ENCODE data around the gene PCSK6. TPM values are rescaled to one million over a fixed set of nuclear protein-coding genes. Genes with fewer than 3 reads are reported as not detected.

The PCSK6 gene
- total and polyA plus RNA-seq, 2 of the 8 experiments (the other 6 are each of a cell fraction or from before 2014, with no cell fraction given): 1.9 to 4.0 TPM

DNA sequence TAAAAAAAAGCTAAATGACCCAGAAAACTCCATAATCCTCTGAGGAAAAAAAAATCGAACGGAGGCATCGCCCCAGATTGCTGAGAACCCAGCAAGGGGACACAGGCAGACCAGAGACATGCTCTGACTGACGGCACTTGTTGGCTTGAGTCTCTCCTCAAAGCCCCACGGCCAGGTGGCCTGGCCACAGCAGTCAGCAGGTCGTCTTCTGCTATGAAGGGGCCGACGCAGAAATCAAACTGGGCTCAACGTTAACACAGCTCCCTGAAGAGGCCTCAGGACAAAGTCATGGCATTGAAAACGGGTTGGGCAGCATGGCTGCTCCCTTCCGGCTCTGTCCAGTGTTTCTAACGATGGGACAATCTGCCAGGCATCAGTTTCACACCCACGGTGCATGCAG lies 17.5 kb downstream of the PCSK6 start:
- Histone ChIP-seq H3K14ac (ENCODE audit: insufficient read length) (no peak overlapping the region), H2AK5ac (ENCODE audit: low read depth, low read length) (no peak overlapping the region), H2BK120ac (replicated peaks; ENCODE audit: low read depth, low read length) (no peak overlapping the region), H3K27me3 (replicated peaks in 1 of 4; ENCODE audit: control insufficient read depth in 3 of 4, extremely low read depth in 1 of 4, insufficient read depth in 3 of 4, low read length in 3 of 4) (no peaks in the 10 kb centered on the region; a peak in 1 of 7 replicates), H3K36me3 (ENCODE audit: control insufficient read depth in 2 of 4, insufficient read depth in 4 of 4, low read length in 3 of 4) (no peaks in the 10 kb centered on the region), H3K27ac (ENCODE audit: low read depth, low read length) (no peak overlapping the region), H4K5ac (ENCODE audit: insufficient read length, low read depth, low read length) (no peak overlapping the region), H3K4me3 (ENCODE audit: extremely low read depth in 1 of 4, insufficient read depth in 2 of 4, low read depth in 3 of 4, low read length in 4 of 4) (no peak overlapping the region), H3K23ac (ENCODE audit: insufficient read length) (no peak overlapping the region), H3K56ac (replicated peaks; ENCODE audit: insufficient read length, low read depth, low read length) (no peak overlapping the region), H3K79me2 (ENCODE audit: control insufficient read depth in 1 of 2, insufficient read depth in 2 of 2, low read length in 2 of 2) (no peaks in the 10 kb centered on the region), H2BK5ac (ENCODE audit: low read depth, low read length) (no peak overlapping the region), H3K18ac (ENCODE audit: extremely low read depth, low read length) (no peak overlapping the region), H2BK12ac (ENCODE audit: low read depth, low read length) (no peak overlapping the region), H3K9ac (replicated peaks in 1 of 4; ENCODE audit: extremely low read depth in 1 of 4, low read depth in 3 of 4, low read length in 3 of 4) (no peak overlapping the region), H2BK15ac (ENCODE audit: low read length) (no peak overlapping the region), H4K20me1 (replicated peaks in 1 of 2; ENCODE audit: control insufficient read depth in 1 of 2, insufficient read depth in 2 of 2, low read length in 2 of 2) (no peaks in the 10 kb centered on the region), H2AFZ (ENCODE audit: low read length) (no peak overlapping the region), H2BK20ac (ENCODE audit: low read length) (no peak overlapping the region), H3K4ac (replicated peaks; ENCODE audit: insufficient read length, low read depth, low read length) (no peak overlapping the region), H3K4me2 (ENCODE audit: insufficient read depth in 1 of 2, low read depth in 2 of 2, low read length in 2 of 2) (no peak overlapping the region), H3K23me2 (ENCODE audit: low read depth, low read length) (no peaks in the 10 kb centered on the region), H3K4me1 (replicated peaks in 1 of 4; ENCODE audit: control insufficient read depth in 3 of 4, insufficient read depth in 4 of 4, low read length in 3 of 4) (no peaks in the 10 kb centered on the region), H4K91ac (replicated peaks; ENCODE audit: insufficient read length, low read length) (no peak overlapping the region), H3K79me1 (ENCODE audit: low read depth, low read length) (no peaks in the 10 kb centered on the region; the same call in 1 of the 2 replicates), H4K8ac (ENCODE audit: extremely low read depth, insufficient read depth, low read length) (no peak overlapping the region), H3K9me3 (ENCODE audit: insufficient read depth in 2 of 2, low read depth in 1 of 2, low read length in 1 of 2) (no peaks in the 10 kb centered on the region)
- ChIA-PET CTCF (ENCODE audit: partially characterized antibody) (interaction anchor here (1.4 kb wide), 1 partner anchor 152 kb away, joined by 4 read pairs; no protein-coding TSS in a partner anchor), POLR2A (ENCODE audit: partially characterized antibody) (no interaction called here)
- no peak for DNase-seq (ENCODE audit: low read depth in 1 of 2, low spot score in 2 of 2)
- TF ChIP-seq NRF1 (IDR thresholded peaks at IDR 0.05; ENCODE audit: low read depth, low read length) (no peak), CBX8 (IDR thresholded peaks at IDR 0.05; ENCODE audit: borderline replicate concordance, low read depth, low read length) (no peak), BRCA1 (IDR thresholded peaks at IDR 0.05; ENCODE audit: low read depth, low read length) (no peak), CTBP2 (IDR thresholded peaks at IDR 0.05; ENCODE audit: borderline replicate concordance, insufficient read depth, insufficient read length, low read length) (no peak), RFX5 (IDR thresholded peaks at IDR 0.05; ENCODE audit: borderline replicate concordance, low read depth, low read length) (no peak), CEBPB (IDR thresholded peaks at IDR 0.05; ENCODE audit: low read depth, low read length) (no peak), KDM5A (IDR thresholded peaks at IDR 0.05; ENCODE audit: low read length) (no peak), GABPA (IDR thresholded peaks at IDR 0.05; ENCODE audit: borderline replicate concordance, insufficient read depth, low read length) (no peak), NANOG (IDR thresholded peaks at IDR 0.05; ENCODE audit: insufficient read depth, low read depth, low read length, poor library complexity, severe bottlenecking) (no peak), KDM1A (IDR thresholded peaks at IDR 0.05; ENCODE audit: borderline replicate concordance, low read length) (no peak), SAP30 (IDR thresholded peaks at IDR 0.05; ENCODE audit: insufficient read depth, insufficient replicate concordance, low read length) (no peak), SRF (IDR thresholded peaks at IDR 0.05; ENCODE audit: low read depth, low read length) (no peak), PHF8 (conservative IDR thresholded peaks at IDR 0.05; ENCODE audit: low read depth, low read length) (no peak), KDM4A (IDR thresholded peaks at IDR 0.05; ENCODE audit: low read depth, low read length, severe bottlenecking) (no peak)
- no peak for FAIRE-seq
- WGBS, 2 experiments (ENCODE audit: extremely low coverage in 1 of 2, insufficient coverage in 1 of 2, insufficient read length in 1 of 2, insufficient replicate concordance in 2 of 2, low coverage in 1 of 2, low lambda C conversion rate in 2 of 2, missing lambda C conversion rate in 1 of 2): 84% methylated on average over 13 of the region's 13 CpGs; no CpG with 5 or more reads in 1 of the 2 experiments

All from H1 (cell line).